ENCODE results near the gene PANK3. TPM values are rescaled to one million over a fixed set of nuclear protein-coding genes. Genes with fewer than 3 reads are reported as not detected.

The PANK3 gene
- total and polyA plus RNA-seq, 4 donors = 10.9 to 79.4 (median 42.4) TPM

- no peak overlapping the region for H3K4me3 ChIP-seq (ENCODE audit: low read depth in 1 of 3, low read length in 3 of 3)
- TF ChIP-seq SP1 (IDR thresholded peaks at IDR 0.05) (no peak), MAX (IDR thresholded peaks at IDR 0.05) (no peak), YY1 (IDR thresholded peaks at IDR 0.05) (no peak), FOXA1 (IDR thresholded peaks at IDR 0.05) (no peak), EGR1 (IDR thresholded peaks at IDR 0.05; ENCODE audit: low read depth in 2 of 2) (no peak), HNF4A (conservative IDR thresholded peaks at IDR 0.05) (no peak), ATF3 (IDR thresholded peaks at IDR 0.05) (no peak), ZBTB33 (IDR thresholded peaks at IDR 0.05) (no peak), NR2F2 (IDR thresholded peaks at IDR 0.05) (no peak), RAD21 (IDR thresholded peaks at IDR 0.05) (no peak), TAF1 (conservative IDR thresholded peaks at IDR 0.05) (no peak), JUND (IDR thresholded peaks at IDR 0.05) (no peak), HNF4G (IDR thresholded peaks at IDR 0.05) (no peak), GABPA (IDR thresholded peaks at IDR 0.05 in 1 of 2, conservative IDR thresholded peaks at IDR 0.05 in 1 of 2) (no peak), FOXA2 (IDR thresholded peaks at IDR 0.05) (no peak), REST (IDR thresholded peaks at IDR 0.05) (no peak), CTCF (IDR thresholded peaks at IDR 0.05; ENCODE audit: low read depth, low read length, missing input control) (no peak), RXRA (IDR thresholded peaks at IDR 0.05) (no peak)
- no peak overlapping the region for H3K27ac ChIP-seq (ENCODE audit: low read depth in 1 of 2, low read length in 2 of 2)
- no peaks in the 10 kb centered on the region for H3K36me3 ChIP-seq (ENCODE audit: control insufficient read depth in 4 of 4, insufficient read depth in 3 of 4, low read depth in 1 of 4, low read length in 3 of 4)
- H3K9ac ChIP-seq (ENCODE audit: low read depth in 1 of 2, low read length in 2 of 2) = no peak overlapping the region
- no peaks in the 10 kb centered on the region for H3K27me3 ChIP-seq (ENCODE audit: control insufficient read depth in 4 of 4, insufficient read depth in 4 of 4, low read length in 3 of 4)
- H3K4me1 ChIP-seq (ENCODE audit: control insufficient read depth in 4 of 4, insufficient read depth in 4 of 4, low read length in 3 of 4) = peaks cover 1 to 18% (median 10%) of the 10 kb centered on the region in 4 donors
- DNase-seq (ENCODE audit: low spot score) = no peak
- WGBS = 84% methylated on average over 3 of the region's 3 CpGs
- H3K9me3 ChIP-seq (ENCODE audit: control insufficient read depth in 4 of 4, low read length in 3 of 4) = no peaks in the 10 kb centered on the region
Observed at GRCh38 chr5:168609806-168610482, 30.8 kb upstream of the PANK3 start.

Measured in liver (tissue), 9 donors.